Kidney (tissue), 14 donors: Measurements from ENCODE around the gene MAP7. TPM values are rescaled to one million over a fixed set of nuclear protein-coding genes. Genes with fewer than 3 reads are reported as not detected.

Source experiments
- DNase-seq, 5 donors: peaks; one replicate each; pipeline ENCODE4 v3.0.0-alpha.2; 2013 to 2020
- FAIRE-seq: peaks from 2 replicates; lab custom pipeline; 2012; peaks lifted over from hg19 to GRCh38; lab: Jason Lieb, UNC
- H3K27ac ChIP-seq, 2 donors: one replicate each; pipeline ENCODE4 v1.7.0; 2013; ENCODE audit warnings: low read depth in 2 of 2, low read length in 2 of 2, inconsistent platforms in 1 of 2
- H3K27me3 ChIP-seq: one replicate; pipeline ENCODE4 v1.7.1; 2013; ENCODE audit warnings: low read length, inconsistent platforms; ENCODE audit not compliant: control insufficient read depth, insufficient read depth
- H3K36me3 ChIP-seq, 3 donors: one replicate each; pipeline versions ENCODE4 v1.7.0 to v1.7.1; 2013; ENCODE audit warnings: low read length in 3 of 3, control low read depth in 1 of 3, inconsistent platforms in 1 of 3; ENCODE audit not compliant: insufficient read depth in 3 of 3, control insufficient read depth in 2 of 3
- H3K4me1 ChIP-seq, 3 donors: one replicate each; pipeline versions ENCODE4 v1.7.0 to v1.7.1; 2013; ENCODE audit warnings: low read length in 3 of 3, inconsistent platforms in 1 of 3, low read depth in 1 of 3; ENCODE audit not compliant: control insufficient read depth in 2 of 3, insufficient read depth in 2 of 3
- H3K4me3 ChIP-seq, 3 donors: one replicate each; pipeline versions ENCODE4 v1.7.0 to v1.8.1; 2013; ENCODE audit warnings: low read length in 3 of 3, control low read depth in 1 of 3, inconsistent platforms in 1 of 3
- H3K9ac ChIP-seq, 3 donors: one replicate each; pipeline versions ENCODE4 v1.7.0 to v1.7.1; 2013; ENCODE audit warnings: low read length in 3 of 3, control low read depth in 1 of 3, inconsistent platforms in 1 of 3
- H3K9me3 ChIP-seq, 3 donors: one replicate each; pipeline versions ENCODE4 v1.7.0 to v1.7.1; 2013; ENCODE audit warnings: low read length in 3 of 3, control low read depth in 1 of 3, inconsistent platforms in 1 of 3; ENCODE audit not compliant: control insufficient read depth in 2 of 3, insufficient read depth in 1 of 3
- intact Hi-C: fragments of 100-400 bp; cut with DNase I; formaldehyde crosslinking; loops from one replicate; pipeline ENCODE4 v1.11.1; 2022
- polyA plus RNA-seq: library from polyadenylated mRNA; stranded (reverse); fragments of 350-450 nt; fragmentation: Illumina TruSeq; extraction: RNeasy Lipid Tissue Mini Kit (QIAGEN cat#74804); gene quantifications from one replicate; pipeline ENCODE4 v1.2.3, GENCODE V29; 2014; ENCODE audit warnings: low read depth, low replicate concordance; ENCODE audit not compliant: insufficient read depth
- total RNA-seq: library from RNA; stranded (reverse); fragmentation: NEBNext Ultra II Directional; extraction: Animal tissue kit (Norgen Biotek cat#: 25700); gene quantifications from one replicate; pipeline ENCODE4 v1.2.1, GENCODE V29; 2021
- TF ChIP-seq, protein P1 (sequence below): IDR thresholded peaks from 3 replicates; pipeline ENCODE4 v1.5.1; 2012; ENCODE audit warnings: mild to moderate bottlenecking, moderate library complexity, borderline replicate concordance; ENCODE audit not compliant: insufficient read depth; ENCODE audit errors: extremely low read depth
- donor health status: control.
- donor health status: control.
- donor health status: control.
- donor health status: control.
- donor health status: control.
- donor health status: DM: yes; HTN: yes; CAD: no.
- donor health status: Normal renal cell carcinoma (clear cell type).

The MAP7 gene
- total and polyA plus RNA-seq, 2 donors from 2014 or later: 16.0 to 40.0 TPM

DNA sequence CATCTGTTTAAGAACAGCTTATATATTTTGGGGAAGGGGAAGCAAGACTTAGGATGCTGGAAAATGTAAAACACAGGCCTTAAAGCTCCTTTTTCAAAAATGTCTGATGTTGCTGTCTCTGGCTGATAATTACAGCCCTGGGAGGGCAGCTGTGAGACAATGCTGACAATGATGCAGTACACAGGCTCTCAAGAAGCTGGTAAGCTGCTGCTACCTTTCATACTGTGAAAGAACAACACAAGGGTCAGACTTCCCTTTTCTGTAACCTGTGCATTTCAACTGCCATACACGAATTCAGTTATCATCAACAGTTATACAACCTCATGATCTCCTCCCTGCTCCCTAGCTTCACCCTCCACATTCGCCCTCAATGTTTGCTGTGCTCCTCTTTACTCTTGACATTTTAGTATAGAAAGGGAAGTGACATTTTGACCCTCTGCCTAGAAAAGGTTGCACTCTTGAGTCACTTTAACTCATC, 25.2 kb downstream of the MAP7 start:
- no peak for DNase-seq
- H3K9ac ChIP-seq: no peak overlapping the region
- H3K9me3 ChIP-seq: no peaks in the 10 kb centered on the region
- no peaks in the 10 kb centered on the region for H3K27me3 ChIP-seq
- H3K27ac ChIP-seq: no peak overlapping the region
- TF ChIP-seq, protein P1, sequence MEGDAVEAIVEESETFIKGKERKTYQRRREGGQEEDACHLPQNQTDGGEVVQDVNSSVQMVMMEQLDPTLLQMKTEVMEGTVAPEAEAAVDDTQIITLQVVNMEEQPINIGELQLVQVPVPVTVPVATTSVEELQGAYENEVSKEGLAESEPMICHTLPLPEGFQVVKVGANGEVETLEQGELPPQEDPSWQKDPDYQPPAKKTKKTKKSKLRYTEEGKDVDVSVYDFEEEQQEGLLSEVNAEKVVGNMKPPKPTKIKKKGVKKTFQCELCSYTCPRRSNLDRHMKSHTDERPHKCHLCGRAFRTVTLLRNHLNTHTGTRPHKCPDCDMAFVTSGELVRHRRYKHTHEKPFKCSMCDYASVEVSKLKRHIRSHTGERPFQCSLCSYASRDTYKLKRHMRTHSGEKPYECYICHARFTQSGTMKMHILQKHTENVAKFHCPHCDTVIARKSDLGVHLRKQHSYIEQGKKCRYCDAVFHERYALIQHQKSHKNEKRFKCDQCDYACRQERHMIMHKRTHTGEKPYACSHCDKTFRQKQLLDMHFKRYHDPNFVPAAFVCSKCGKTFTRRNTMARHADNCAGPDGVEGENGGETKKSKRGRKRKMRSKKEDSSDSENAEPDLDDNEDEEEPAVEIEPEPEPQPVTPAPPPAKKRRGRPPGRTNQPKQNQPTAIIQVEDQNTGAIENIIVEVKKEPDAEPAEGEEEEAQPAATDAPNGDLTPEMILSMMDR: no peak
- H3K4me3 ChIP-seq: no peak overlapping the region
- intact Hi-C loops: no loop called here
- no peak for FAIRE-seq
- peaks cover 0 to 7% (median 6%) of the 10 kb centered on the region in 3 donors for H3K4me1 ChIP-seq
- H3K36me3 ChIP-seq: no peaks in the 10 kb centered on the region

DNA sequence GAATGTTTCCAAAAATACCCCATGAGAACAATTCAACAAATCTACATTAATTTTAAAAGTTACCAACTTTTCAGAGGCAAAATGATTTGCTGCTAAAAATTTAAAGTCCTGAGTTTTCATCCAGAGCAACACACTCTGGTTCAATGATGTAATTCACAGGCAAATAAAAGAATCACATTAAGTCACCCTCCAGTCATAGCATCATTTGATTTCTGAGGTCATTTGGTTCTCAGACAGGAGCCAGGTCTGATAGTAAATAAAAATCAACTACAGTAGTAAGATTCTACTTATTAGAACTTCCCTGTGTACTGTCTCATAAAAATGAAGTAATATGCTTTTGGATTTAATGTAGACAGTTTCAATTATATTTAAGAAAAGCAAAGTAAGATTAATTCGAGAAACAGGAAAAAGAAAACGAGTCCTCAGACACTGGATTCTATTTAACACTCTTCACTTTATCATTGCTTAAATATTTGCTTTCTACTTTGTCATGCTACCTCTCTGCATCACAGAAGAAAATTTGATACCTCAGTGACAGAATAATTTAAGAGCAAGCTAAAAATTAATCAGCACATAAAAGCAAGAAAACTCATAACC, 25.8 kb downstream of the MAP7 start:
- H3K27ac ChIP-seq: no peak overlapping the region

DNA sequence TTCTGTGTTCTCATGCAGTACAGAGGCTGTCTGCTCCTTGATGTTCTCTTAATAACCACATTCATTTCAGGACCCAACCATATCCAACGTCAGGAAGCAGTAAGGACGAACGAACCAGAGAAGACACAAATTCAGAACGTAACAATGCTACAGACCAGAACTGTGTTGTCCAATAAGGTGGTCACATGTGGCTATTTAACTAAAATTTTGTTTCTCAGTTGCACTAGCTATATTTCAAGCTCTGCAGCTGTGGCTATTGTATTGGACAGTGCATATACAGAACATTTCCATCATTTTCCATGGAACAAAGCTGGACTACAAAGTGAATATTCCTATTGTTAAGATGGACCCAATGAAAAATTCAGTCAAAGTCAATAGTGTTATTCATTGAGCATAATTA, 27.0 kb downstream of the MAP7 start:
- DNase-seq (no peak), FAIRE-seq (no peak)
- intact Hi-C loops: no loop called here
- H3K27ac ChIP-seq: no peak overlapping the region
- no peak overlapping the region for H3K9ac ChIP-seq
- H3K27me3 ChIP-seq: no peaks in the 10 kb centered on the region
- H3K4me3 ChIP-seq: no peak overlapping the region
- H3K9me3 ChIP-seq: no peaks in the 10 kb centered on the region
- peaks cover 0 to 7% (median 6%) of the 10 kb centered on the region in 3 donors for H3K4me1 ChIP-seq
- H3K36me3 ChIP-seq: no peaks in the 10 kb centered on the region
- TF ChIP-seq, protein P1: no peak

More for the DNA sequence above, 25.8 kb downstream of the MAP7 start:
- no peaks in the 10 kb centered on the region for H3K36me3 ChIP-seq
- H3K27me3 ChIP-seq: no peaks in the 10 kb centered on the region
- H3K9ac ChIP-seq: no peak overlapping the region
- H3K9me3 ChIP-seq: no peaks in the 10 kb centered on the region
- H3K4me3 ChIP-seq: no peak overlapping the region
- FAIRE-seq (no peak), DNase-seq (no peak)
- TF ChIP-seq, protein P1: no peak
- intact Hi-C loops: no loop called here
- H3K4me1 ChIP-seq: peaks cover 0 to 7% (median 6%) of the 10 kb centered on the region in 3 donors

DNA sequence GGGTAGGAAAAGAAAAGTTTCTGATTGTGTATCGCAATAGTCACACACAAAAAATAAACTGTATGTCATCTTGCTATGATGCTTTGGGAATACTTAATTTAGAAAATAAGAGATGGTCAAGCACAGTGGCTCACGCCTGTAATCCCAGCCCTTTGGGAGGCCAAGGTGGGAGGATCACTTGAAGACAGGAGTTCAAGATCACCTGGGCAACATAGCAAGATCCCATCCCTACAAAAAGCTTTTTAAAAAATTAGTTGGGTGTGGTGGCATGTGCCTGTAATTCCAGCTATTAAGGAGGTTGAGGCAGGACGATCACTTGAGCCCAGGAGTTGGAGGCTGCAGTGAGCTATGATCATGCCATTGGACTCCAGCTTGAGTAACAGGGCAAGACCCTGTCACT, 27.6 kb downstream of the MAP7 start:
- Histone ChIP-seq H3K9ac (no peak overlapping the region), H3K36me3 (no peaks in the 10 kb centered on the region), H3K9me3 (no peaks in the 10 kb centered on the region), H3K4me1 (peaks cover 0 to 7% (median 6%) of the 10 kb centered on the region in 3 donors), H3K27me3 (no peaks in the 10 kb centered on the region), H3K27ac (no peak overlapping the region), H3K4me3 (no peak overlapping the region)
- FAIRE-seq: no peak
- DNase-seq: no peak
- intact Hi-C loops: no loop called here
- TF ChIP-seq, protein P1: no peak
